H1 (cell line): ENCODE data around the gene YIPF5. TPM values are rescaled to one million over a fixed set of nuclear protein-coding genes. Genes with fewer than 3 reads are reported as not detected.

Source experiments
- CTCF ChIA-PET: fragments of 300-600 bp; sonication (Branson Sonifier 250); formaldehyde crosslinking; loops from one replicate; lab custom pipeline; 2021; ENCODE audit not compliant: partially characterized antibody; lab: Charles Lee
- POLR2A ChIA-PET: fragments of 300-600 bp; sonication (Branson Sonifier 250); formaldehyde crosslinking; loops from one replicate; lab custom pipeline; 2021; ENCODE audit warnings: inconsistent platforms; ENCODE audit not compliant: partially characterized antibody; lab: Charles Lee
- DNase-seq, 2 experiments: peaks; one replicate each; pipeline versions ENCODE4 v3.0.0 to v3.0.0-alpha.2; 2010 to 2022; ENCODE audit warnings: low spot score in 2 of 2, low read depth in 1 of 2, mixed read lengths in 1 of 2
- FAIRE-seq: peaks from 2 replicates; lab custom pipeline; 2011; peaks lifted over from hg19 to GRCh38; lab: Jason Lieb, UNC
- H2AFZ ChIP-seq: 2 replicates; pipeline ENCODE4 v1.8.1; 2012; ENCODE audit warnings: low read length, inconsistent platforms
- H2AK5ac ChIP-seq: 2 replicates; pipeline ENCODE4 v1.6.1; 2013; ENCODE audit warnings: low read depth, low read length
- H2BK120ac ChIP-seq: replicated peaks from 2 replicates; pipeline ENCODE3; 2013; ENCODE audit warnings: low read depth, low read length, inconsistent platforms
- H2BK12ac ChIP-seq: 2 replicates; pipeline ENCODE4 v1.6.1; 2013; ENCODE audit warnings: low read depth, low read length
- H2BK15ac ChIP-seq: 2 replicates; pipeline ENCODE4 v1.6.1; 2013; ENCODE audit warnings: low read length
- H2BK20ac ChIP-seq: 2 replicates; pipeline ENCODE4 v1.6.1; 2013; ENCODE audit warnings: low read length
- H2BK5ac ChIP-seq: 2 replicates; pipeline ENCODE4 v1.6.1; 2013; ENCODE audit warnings: low read depth, low read length
- H3K14ac ChIP-seq: 2 replicates; pipeline ENCODE4 v1.6.1; 2013; ENCODE audit warnings: inconsistent platforms; ENCODE audit not compliant: insufficient read length
- H3K18ac ChIP-seq: 2 replicates; pipeline ENCODE4 v1.6.1; 2013; ENCODE audit warnings: low read length; ENCODE audit errors: extremely low read depth
- H3K23ac ChIP-seq: 2 replicates; pipeline ENCODE4 v1.6.1; 2013; ENCODE audit warnings: inconsistent platforms; ENCODE audit not compliant: insufficient read length
- H3K23me2 ChIP-seq: 2 replicates; pipeline ENCODE4 v1.6.1; 2013; ENCODE audit warnings: low read depth, low read length
- H3K27ac ChIP-seq: 2 replicates; pipeline ENCODE4 v1.6.1; 2011; ENCODE audit warnings: low read depth, low read length, inconsistent platforms
- H3K27me3 ChIP-seq, 4 experiments: replicated peaks in 1 of 4; 1 replicate in 1 of 4; 2 replicates in 3 of 4; pipeline versions ENCODE4 v1.6.1 to v1.8.1; 2011 to 2013; ENCODE audit warnings: low read length in 3 of 4, mild to moderate bottlenecking in 3 of 4, inconsistent platforms in 2 of 4, mixed read lengths in 2 of 4, moderate library complexity in 1 of 4; ENCODE audit not compliant: control insufficient read depth in 3 of 4, insufficient read depth in 3 of 4; ENCODE audit errors: extremely low read depth in 1 of 4
- H3K36me3 ChIP-seq, 4 experiments: 2 replicates each; pipeline versions ENCODE4 v1.6.1 to v1.8.1; 2011 to 2013; ENCODE audit warnings: mild to moderate bottlenecking in 4 of 4, low read length in 3 of 4, moderate library complexity in 2 of 4, control low read depth in 1 of 4, inconsistent platforms in 1 of 4; ENCODE audit not compliant: insufficient read depth in 4 of 4, control insufficient read depth in 2 of 4
- H3K4ac ChIP-seq: replicated peaks from 2 replicates; pipeline ENCODE3; 2013; ENCODE audit warnings: low read length, low read depth, mixed read lengths, inconsistent platforms; ENCODE audit not compliant: insufficient read length
- H3K4me1 ChIP-seq, 4 experiments: replicated peaks in 1 of 4; 1 replicate in 1 of 4; 2 replicates in 3 of 4; pipeline versions ENCODE4 v1.6.1 to v1.8.1; 2011 to 2013; ENCODE audit warnings: low read length in 3 of 4, inconsistent platforms in 2 of 4, mixed read lengths in 1 of 4; ENCODE audit not compliant: insufficient read depth in 4 of 4, control insufficient read depth in 3 of 4
- H3K4me2 ChIP-seq, 2 experiments: 2 replicates each; pipeline versions ENCODE4 v1.6.1 to v1.8.1; 2011 to 2013; ENCODE audit warnings: low read depth in 2 of 2, low read length in 2 of 2, control low read depth in 1 of 2, inconsistent platforms in 1 of 2, mild to moderate bottlenecking in 1 of 2; ENCODE audit not compliant: insufficient read depth in 1 of 2
- H3K4me3 ChIP-seq, 4 experiments: fragments of 200-600, 300-600 bp in 1 of 4; sonication (generic), shearing (Covaris generic), sonication (Bioruptor Twin) in 1 of 4; 2 replicates each; pipeline versions ENCODE4 v1.5.1 to v1.8.1; 2011 to 2016; ENCODE audit warnings: low read length in 4 of 4, low read depth in 3 of 4, control low read depth in 2 of 4, inconsistent platforms in 2 of 4, mild to moderate bottlenecking in 2 of 4, mixed read lengths in 1 of 4, moderate library complexity in 1 of 4; ENCODE audit not compliant: insufficient read depth in 2 of 4; ENCODE audit errors: extremely low read depth in 1 of 4
- H3K56ac ChIP-seq: replicated peaks from 2 replicates; pipeline ENCODE3; 2013; ENCODE audit warnings: low read depth, mild to moderate bottlenecking, mixed read lengths, low read length, inconsistent platforms; ENCODE audit not compliant: insufficient read length
- H3K79me1 ChIP-seq: 2 replicates; pipeline ENCODE4 v1.6.1; 2013; ENCODE audit warnings: low read depth, low read length, control low read depth
- H3K79me2 ChIP-seq, 2 experiments: 2 replicates each; pipeline versions ENCODE4 v1.6.1 to v1.8.1; 2012 to 2013; ENCODE audit warnings: low read length in 2 of 2, mild to moderate bottlenecking in 2 of 2, inconsistent platforms in 1 of 2; ENCODE audit not compliant: insufficient read depth in 2 of 2, control insufficient read depth in 1 of 2
- H3K9ac ChIP-seq, 4 experiments: replicated peaks in 1 of 4; 1 replicate in 1 of 4; 2 replicates in 3 of 4; pipeline versions ENCODE4 v1.6.1 to v1.8.1; 2011 to 2013; ENCODE audit warnings: low read depth in 3 of 4, low read length in 3 of 4, control low read depth in 2 of 4, mild to moderate bottlenecking in 2 of 4, moderate library complexity in 2 of 4, inconsistent platforms in 1 of 4; ENCODE audit errors: extremely low read depth in 1 of 4
- H3K9me3 ChIP-seq, 2 experiments: 2 replicates each; pipeline versions ENCODE4 v1.6.1 to v1.8.1; 2012 to 2013; ENCODE audit warnings: mild to moderate bottlenecking in 2 of 2, moderate library complexity in 2 of 2, control low read depth in 1 of 2, inconsistent platforms in 1 of 2, low read depth in 1 of 2, low read length in 1 of 2, mixed read lengths in 1 of 2; ENCODE audit not compliant: insufficient read depth in 2 of 2
- H4K20me1 ChIP-seq, 2 experiments: replicated peaks in 1 of 2; 2 replicates each; pipeline versions ENCODE3 to v1.8.1; 2011 to 2013; ENCODE audit warnings: inconsistent platforms in 2 of 2, low read length in 2 of 2, mild to moderate bottlenecking in 1 of 2; ENCODE audit not compliant: insufficient read depth in 2 of 2, control insufficient read depth in 1 of 2
- H4K5ac ChIP-seq: 2 replicates; pipeline ENCODE4 v1.6.1; 2013; ENCODE audit warnings: low read length, low read depth, mixed read lengths, inconsistent platforms; ENCODE audit not compliant: insufficient read length
- H4K8ac ChIP-seq: 2 replicates; pipeline ENCODE4 v1.8.0; 2013; ENCODE audit warnings: mild to moderate bottlenecking, moderate library complexity, low read length, inconsistent platforms; ENCODE audit not compliant: insufficient read depth; ENCODE audit errors: extremely low read depth
- H4K91ac ChIP-seq: replicated peaks from 2 replicates; pipeline ENCODE3; 2013; ENCODE audit warnings: low read length, mixed read lengths, inconsistent platforms; ENCODE audit not compliant: insufficient read length
- ATF3 ChIP-seq: IDR thresholded peaks from 2 replicates; pipeline ENCODE4 v1.6.1; 2011; ENCODE audit warnings: low read depth, mild to moderate bottlenecking, low read length; ENCODE audit not compliant: insufficient read depth
- BCL11A ChIP-seq, 2 experiments: IDR thresholded peaks; one replicate each; pipeline ENCODE4 v1.6.1; 2011; ENCODE audit warnings: low read depth in 2 of 2, low read length in 2 of 2, mild to moderate bottlenecking in 2 of 2
- CEBPB ChIP-seq: IDR thresholded peaks from 2 replicates; pipeline ENCODE4 v1.6.1; 2012; ENCODE audit warnings: low read depth, low read length
- CHD2 ChIP-seq: IDR thresholded peaks from 2 replicates; pipeline ENCODE4 v1.6.1; 2012; ENCODE audit warnings: low read length, improper control_type of control experiment
- FOSL1 ChIP-seq: IDR thresholded peaks from 2 replicates; pipeline ENCODE4 v1.6.1; 2011; ENCODE audit warnings: mild to moderate bottlenecking, low read depth, low read length, moderate library complexity; ENCODE audit not compliant: insufficient read depth
- GABPA ChIP-seq: IDR thresholded peaks from 2 replicates; pipeline ENCODE4 v1.6.1; 2011; ENCODE audit warnings: mild to moderate bottlenecking, low read length, moderate library complexity, borderline replicate concordance; ENCODE audit not compliant: insufficient read depth
- KDM1A ChIP-seq: fragments of 200-600, 300-600 bp; sonication (generic); IDR thresholded peaks from 2 replicates; pipeline ENCODE4 v1.7.1; 2016; ENCODE audit warnings: mild to moderate bottlenecking, low read length, borderline replicate concordance
- MAX ChIP-seq: IDR thresholded peaks from 2 replicates; pipeline ENCODE4 v1.6.1; 2012; ENCODE audit warnings: inconsistent platforms
- RAD21 ChIP-seq, 2 experiments: IDR thresholded peaks in 1 of 2; conservative IDR thresholded peaks in 1 of 2; 2 replicates each; pipeline ENCODE4 v1.6.1; 2011; ENCODE audit warnings: low read depth in 2 of 2, low read length in 2 of 2, improper control_type of control experiment in 1 of 2, inconsistent platforms in 1 of 2, mild to moderate bottlenecking in 1 of 2, moderate library complexity in 1 of 2
- SIN3A ChIP-seq, 2 experiments: IDR thresholded peaks in 1 of 2; conservative IDR thresholded peaks in 1 of 2; 2 replicates each; pipeline ENCODE4 v1.6.1; 2011 to 2012; ENCODE audit warnings: low read length in 2 of 2, improper control_type of control experiment in 1 of 2, low read depth in 1 of 2, mild to moderate bottlenecking in 1 of 2
- TAF7 ChIP-seq: optimal IDR thresholded peaks from 2 replicates; pipeline ENCODE3; 2011; ENCODE audit warnings: low read depth, mild to moderate bottlenecking, inconsistent platforms, low read length, moderate library complexity, borderline replicate concordance
- TEAD4 ChIP-seq: IDR thresholded peaks from 2 replicates; pipeline ENCODE4 v1.6.1; 2012; ENCODE audit warnings: low read depth, low read length, inconsistent platforms, mixed read lengths
- WGBS, 2 experiments: shearing (Covaris generic) in 1 of 2; methylation state at CpG; one replicate each; pipeline versions ENCODE4 v1.1.6 to v1.1.7; 2013 to 2015; ENCODE audit warnings: low lambda C conversion rate in 2 of 2, mixed read lengths in 2 of 2, inconsistent platforms in 1 of 2, low coverage in 1 of 2, missing lambda C conversion rate in 1 of 2; ENCODE audit not compliant: insufficient replicate concordance in 2 of 2, insufficient coverage in 1 of 2, insufficient read length in 1 of 2; ENCODE audit errors: extremely low coverage in 1 of 2, missing lambda C conversion rate in 1 of 2; 5-methylcytosine and 5-hydroxymethylcytosine counted together
- polyA plus RNA-seq, 7 experiments: library from polyadenylated mRNA; depleted of rRNA in 3 of 7; stranded (reverse) in 5 of 7; unstranded in 2 of 7; fragments of >200 nt in 5 of 7; fragments of 200-250 nt in 2 of 7; gene quantifications; 1 replicate in 5 of 7; 2 replicates in 1 of 7; 4 replicates in 1 of 7; pipeline versions ENCODE4 v1.2.1 to v1.2.3, GENCODE V29; 2011 to 2013; ENCODE audit warnings: missing spikeins in 2 of 7, mixed read lengths in 2 of 7
- total RNA-seq: library from RNA; stranded (reverse); fragmentation: NEBNext Ultra II Directional; extraction: Animal tissue kit (Norgen Biotek cat#: 25700); gene quantifications from 2 replicates; pipeline ENCODE4 v1.2.1, GENCODE V29; 2021

Gene YIPF5
- total and polyA plus RNA-seq, 2 of the 8 experiments (the other 6 are each of a cell fraction or from before 2014, with no cell fraction given) = 27.6 to 33.6 TPM

GRCh38 chr5:144133050-144133633 is 37.3 kb downstream of the YIPF5 start:
- Histone ChIP-seq H3K27me3 (no peaks in the 10 kb centered on the region), H4K20me1 (no peaks in the 10 kb centered on the region), H2BK12ac (no peak overlapping the region), H3K36me3 (no peaks in the 10 kb centered on the region), H3K14ac (no peak overlapping the region), H4K5ac (no peak overlapping the region), H3K79me1 (no peaks in the 10 kb centered on the region), H4K8ac (no peak overlapping the region), H2BK15ac (no peak overlapping the region), H3K79me2 (no peaks in the 10 kb centered on the region), H3K4me3 (no peak overlapping the region), H3K4me1 (no peaks in the 10 kb centered on the region), H4K91ac (no peak overlapping the region), H3K4me2 (no peak overlapping the region), H2AFZ (no peak overlapping the region), H3K23me2 (no peaks in the 10 kb centered on the region), H3K9me3 (no peaks in the 10 kb centered on the region), H3K56ac (no peak overlapping the region), H2BK120ac (no peak overlapping the region), H2BK5ac (no peak overlapping the region), H3K18ac (no peak overlapping the region), H3K23ac (no peak overlapping the region), H2AK5ac (no peak overlapping the region), H3K4ac (no peak overlapping the region), H3K9ac (no peak overlapping the region), H3K27ac (no peak overlapping the region), H2BK20ac (no peak overlapping the region)
- DNase-seq (no peak), FAIRE-seq (no peak)
- ChIA-PET POLR2A (no interaction called here), CTCF (interaction anchor here (0.8 to 1.8 kb wide), 8 partner anchors 9 to 697 kb away, joined by 3 to 7 read pairs (median 4); no protein-coding TSS in a partner anchor)
- 91% methylated on average over 4 of the region's 4 CpGs; no CpG with 5 or more reads in 1 of the 2 experiments for WGBS, 2 experiments
- TF ChIP-seq MAX (no peak), GABPA (no peak), CHD2 (no peak), FOSL1 (no peak), RAD21 (IDR thresholded peaks at IDR 0.05 in 1 of 2, conservative IDR thresholded peaks at IDR 0.05 in 1 of 2; ENCODE audit: low read depth in 2 of 2, low read length in 2 of 2) (no peak), ATF3 (no peak), TEAD4 (no peak), KDM1A (no peak), BCL11A (IDR thresholded peaks at IDR 0.05; ENCODE audit: low read depth in 2 of 2, low read length in 2 of 2) (no peak), CEBPB (no peak), SIN3A (conservative IDR thresholded peaks at IDR 0.05 in 1 of 2, IDR thresholded peaks at IDR 0.05 in 1 of 2; ENCODE audit: low read depth in 1 of 2, low read length in 2 of 2) (no peak), TAF7 (no peak)
